BE2C (cell line): ENCODE data around the gene TMEM163.

ENCODE experiments used
- DNase-seq: peaks from one replicate; pipeline ENCODE4 v3.0.0-alpha.2; 2020
- H3K27me3 ChIP-seq: fragments of 250-450 bp; sonication (Bioruptor Pico); 2 replicates; pipeline ENCODE4 v1.5.1; 2020; ENCODE audit warnings: mild to moderate bottlenecking
- H3K36me3 ChIP-seq: fragments of 250-450 bp; sonication (Bioruptor Pico); 2 replicates; pipeline ENCODE4 v1.5.1; 2020; ENCODE audit warnings: mild to moderate bottlenecking
- H3K4me1 ChIP-seq: fragments of 250-450 bp; sonication (Bioruptor Pico); 2 replicates; pipeline ENCODE4 v1.5.1; 2020
- H3K4me3 ChIP-seq: 2 replicates; pipeline ENCODE4 v1.5.1; 2011; ENCODE audit warnings: low read depth, low read length
- H3K9me3 ChIP-seq: fragments of 250-450 bp; sonication (Bioruptor Pico); 2 replicates; pipeline ENCODE4 v1.5.1; 2020
- CTCF ChIP-seq: IDR thresholded peaks from 2 replicates; pipeline ENCODE4 v1.5.1; 2012; ENCODE audit warnings: mild to moderate bottlenecking, low read depth, low read length

Gene TMEM163

GRCh38 chr2:134411279-134411827 lies 307.4 kb downstream of the TMEM163 start:
- Histone ChIP-seq H3K4me3 (no peak overlapping the region), H3K27me3 (no peaks in the 10 kb centered on the region), H3K4me1 (peaks cover 14% of the 10 kb centered on the region), H3K36me3 (no peaks in the 10 kb centered on the region), H3K9me3 (no peaks in the 10 kb centered on the region)
- no peak for TF ChIP-seq CTCF
- peak; percentile 63 for DNase-seq

GRCh38 chr2:134410831-134411231 lies 308.0 kb downstream of the TMEM163 start:
- H3K4me1 ChIP-seq = peaks cover 14% of the 10 kb centered on the region
- no peaks in the 10 kb centered on the region for H3K9me3 ChIP-seq
- H3K36me3 ChIP-seq = no peaks in the 10 kb centered on the region; the same call in 1 of the 2 replicates
- peak; percentile 8 for DNase-seq
- H3K27me3 ChIP-seq = no peaks in the 10 kb centered on the region
- TF ChIP-seq CTCF = no peak
- no peak overlapping the region for H3K4me3 ChIP-seq

- H3K4me1 ChIP-seq = peaks cover 14% of the 10 kb centered on the region
Observed at GRCh38 chr2:134410006-134410405, 308.8 kb downstream of the TMEM163 start.

GRCh38 chr2:134408791-134409190 lies 310.0 kb downstream of the TMEM163 start:
- Histone ChIP-seq H3K36me3 (no peaks in the 10 kb centered on the region; the same call in 1 of the 2 replicates), H3K9me3 (no peaks in the 10 kb centered on the region), H3K4me1 (peaks cover 14% of the 10 kb centered on the region), H3K4me3 (no peak overlapping the region), H3K27me3 (no peaks in the 10 kb centered on the region)
- TF ChIP-seq CTCF = no peak
- no peak for DNase-seq

More at GRCh38 chr2:134410006-134410405, 308.8 kb downstream of the TMEM163 start:
- no peaks in the 10 kb centered on the region for H3K27me3 ChIP-seq
- no peaks in the 10 kb centered on the region; the same call in 1 of the 2 replicates for H3K36me3 ChIP-seq
- H3K4me3 ChIP-seq = no peak overlapping the region
- no peak for TF ChIP-seq CTCF
- no peaks in the 10 kb centered on the region for H3K9me3 ChIP-seq
- DNase-seq = no peak

GRCh38 chr2:134408386-134408785 lies 310.4 kb downstream of the TMEM163 start:
- DNase-seq = no peak
- Histone ChIP-seq H3K4me3 (no peak overlapping the region), H3K36me3 (no peaks in the 10 kb centered on the region; the same call in 1 of the 2 replicates), H3K9me3 (no peaks in the 10 kb centered on the region), H3K27me3 (no peaks in the 10 kb centered on the region), H3K4me1 (peaks cover 14% of the 10 kb centered on the region)
- TF ChIP-seq CTCF = no peak

- H3K27me3 ChIP-seq = no peaks in the 10 kb centered on the region
- TF ChIP-seq CTCF = no peak
- DNase-seq = no peak
- H3K9me3 ChIP-seq = no peaks in the 10 kb centered on the region
- no peaks in the 10 kb centered on the region; the same call in 1 of the 2 replicates for H3K36me3 ChIP-seq
- H3K4me3 ChIP-seq = no peak overlapping the region
- peaks cover 14% of the 10 kb centered on the region for H3K4me1 ChIP-seq
Observed at GRCh38 chr2:134407154-134407890, 311.5 kb downstream of the TMEM163 start.
